C4-2B (cell line): Measurements from ENCODE around the gene DVL1.

ENCODE experiments used
- H3K27ac ChIP-seq: fragments of 450-650 bp; 2 replicates; pipeline ENCODE4 v1.5.1; 2017
- ZFX ChIP-seq: fragments of 450-650 bp; IDR thresholded peaks from 2 replicates; pipeline ENCODE4 v1.6.1; 2017
- TF ChIP-seq, protein P1 (sequence below): fragments of 450-650 bp; conservative IDR thresholded peaks from 2 replicates; pipeline ENCODE4 v1.5.1; 2017; ENCODE audit warnings: mild to moderate bottlenecking

The DVL1 gene

DNA sequence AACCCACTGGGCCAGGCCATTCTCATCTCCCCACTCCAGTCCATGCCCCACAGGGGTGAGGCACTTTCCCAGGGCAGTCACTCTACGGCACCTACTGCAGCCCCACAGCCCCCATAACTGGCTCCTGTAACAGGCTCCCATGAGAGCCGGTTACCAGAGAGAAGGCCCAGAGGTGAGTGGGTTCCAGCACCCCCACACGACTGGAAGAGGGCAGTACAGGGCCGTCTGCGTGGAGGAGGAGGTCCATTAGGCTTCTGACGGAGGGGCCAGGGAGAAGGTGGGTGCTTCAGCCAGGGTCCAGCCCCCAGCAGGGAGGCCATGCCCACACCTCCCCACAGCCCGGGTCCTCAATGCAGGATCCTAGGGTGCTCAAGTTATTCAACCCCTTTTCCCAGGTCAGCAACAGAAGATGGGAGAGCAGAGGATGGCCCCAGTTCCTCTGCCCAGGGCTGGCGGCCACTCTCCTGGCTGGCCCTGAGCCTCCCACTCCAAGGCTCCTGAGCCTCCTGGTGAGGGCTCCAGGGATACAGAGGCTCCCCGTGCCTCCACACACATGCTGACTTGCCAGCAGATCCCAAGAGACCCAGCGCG, 43.1 kb downstream of the DVL1 start:
- peak overlapping the region; percentile 99 for H3K27ac ChIP-seq
- TF ChIP-seq ZFX: no peak
- TF ChIP-seq, protein P1, sequence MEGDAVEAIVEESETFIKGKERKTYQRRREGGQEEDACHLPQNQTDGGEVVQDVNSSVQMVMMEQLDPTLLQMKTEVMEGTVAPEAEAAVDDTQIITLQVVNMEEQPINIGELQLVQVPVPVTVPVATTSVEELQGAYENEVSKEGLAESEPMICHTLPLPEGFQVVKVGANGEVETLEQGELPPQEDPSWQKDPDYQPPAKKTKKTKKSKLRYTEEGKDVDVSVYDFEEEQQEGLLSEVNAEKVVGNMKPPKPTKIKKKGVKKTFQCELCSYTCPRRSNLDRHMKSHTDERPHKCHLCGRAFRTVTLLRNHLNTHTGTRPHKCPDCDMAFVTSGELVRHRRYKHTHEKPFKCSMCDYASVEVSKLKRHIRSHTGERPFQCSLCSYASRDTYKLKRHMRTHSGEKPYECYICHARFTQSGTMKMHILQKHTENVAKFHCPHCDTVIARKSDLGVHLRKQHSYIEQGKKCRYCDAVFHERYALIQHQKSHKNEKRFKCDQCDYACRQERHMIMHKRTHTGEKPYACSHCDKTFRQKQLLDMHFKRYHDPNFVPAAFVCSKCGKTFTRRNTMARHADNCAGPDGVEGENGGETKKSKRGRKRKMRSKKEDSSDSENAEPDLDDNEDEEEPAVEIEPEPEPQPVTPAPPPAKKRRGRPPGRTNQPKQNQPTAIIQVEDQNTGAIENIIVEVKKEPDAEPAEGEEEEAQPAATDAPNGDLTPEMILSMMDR: no peak

GRCh38 chr1:1305300-1306069, 43.7 kb downstream of the DVL1 start:
- H3K27ac ChIP-seq: peak overlapping the region; percentile 99
- TF ChIP-seq, protein P1: no peak
- TF ChIP-seq ZFX: no peak

DNA sequence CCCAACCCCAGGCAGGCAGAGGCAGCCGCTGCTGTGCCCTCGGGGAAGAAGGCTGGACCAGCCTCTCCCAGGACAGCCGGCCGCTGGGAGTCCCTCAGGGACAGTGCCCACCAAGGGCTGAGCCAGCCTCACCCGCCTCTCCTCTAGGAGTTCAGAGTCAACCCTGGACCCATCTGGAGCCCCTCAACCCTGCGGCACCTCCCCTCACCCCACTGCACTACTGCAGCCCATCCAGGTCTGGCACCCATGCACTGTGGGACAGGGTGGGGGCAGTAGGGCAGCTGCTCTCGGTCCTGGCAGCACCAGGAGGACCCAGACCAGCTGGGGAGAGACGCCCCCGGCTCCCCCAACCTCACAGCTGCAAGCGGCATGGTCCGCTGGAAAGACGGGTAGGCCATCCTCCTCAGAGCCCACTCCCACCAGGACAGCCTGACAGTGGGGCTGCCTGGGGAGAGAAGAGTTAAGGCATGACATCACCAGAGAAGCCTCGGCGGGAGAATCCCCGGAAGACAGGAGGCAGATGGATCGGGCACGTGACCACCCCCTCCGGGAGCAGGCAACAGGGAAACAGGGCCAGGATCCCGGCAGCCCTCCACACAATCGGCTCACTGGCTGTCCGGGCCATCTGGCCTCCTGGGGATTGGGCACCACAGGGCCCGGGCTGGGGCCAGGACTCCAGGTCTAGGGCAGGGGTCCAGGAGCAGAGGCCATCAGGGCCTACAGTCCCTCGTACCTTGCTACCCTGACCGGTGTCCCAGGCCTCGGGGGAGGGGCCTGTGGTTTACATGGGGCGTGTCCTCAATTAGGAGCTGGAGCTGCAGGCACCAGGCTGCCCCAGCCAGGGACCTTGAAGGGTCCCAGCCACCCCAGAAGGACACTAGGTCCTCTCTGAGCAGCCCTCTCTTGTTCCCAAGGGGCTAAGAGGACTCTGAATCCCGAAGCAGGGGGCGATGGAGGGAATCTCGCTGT, 44.6 kb downstream of the DVL1 start:
- no peak for TF ChIP-seq ZFX
- TF ChIP-seq, protein P1: no peak
- H3K27ac ChIP-seq: peak overlapping the region; percentile 99

GRCh38 chr1:1303736-1304135, 45.5 kb downstream of the DVL1 start:
- TF ChIP-seq ZFX: no peak
- H3K27ac ChIP-seq: peak overlapping the region; percentile 99

GRCh38 chr1:1302951-1303509, 46.2 kb downstream of the DVL1 start:
- no peak overlapping the region for H3K27ac ChIP-seq
- TF ChIP-seq, protein P1: no peak
- TF ChIP-seq ZFX: no peak

GRCh38 chr1:1302006-1302430, 47.2 kb downstream of the DVL1 start:
- TF ChIP-seq, protein P1: peak; percentile 77
- no peak for TF ChIP-seq ZFX
- H3K27ac ChIP-seq: no peak overlapping the region; the same call in 1 of the 2 replicates

- no peak for TF ChIP-seq ZFX
- TF ChIP-seq, protein P1: no peak; the same call in 1 of the 2 replicates
- peak overlapping the region; percentile 27 for H3K27ac ChIP-seq
These were observed 48.9 kb downstream of the DVL1 start for GRCh38 chr1:1300352-1300739.
